ENCODE measurements around the gene LY9. TPM values are rescaled to one million over a fixed set of nuclear protein-coding genes. Genes with fewer than 3 reads are reported as not detected.

The LY9 gene
- polyA plus RNA-seq, 1 experiment, result not detected

GRCh38 chr1:160858097-160858496 is 62.1 kb downstream of the LY9 start:
- no peak for TF ChIP-seq CTCF (IDR thresholded peaks at IDR 0.05; ENCODE audit: insufficient read depth, low read depth, low read length)
- DNase-seq (ENCODE audit: low read depth), result no peak
- H3K27me3 ChIP-seq (ENCODE audit: control insufficient read depth, insufficient read depth, low read length), result no peaks in the 10 kb centered on the region
- H3K4me3 ChIP-seq (ENCODE audit: low read depth, low read length), result no peak overlapping the region
- H3K36me3 ChIP-seq (ENCODE audit: control insufficient read depth, insufficient read depth, low read length), result no peaks in the 10 kb centered on the region
- ChIA-PET CTCF (no interaction called here), POLR2A (no interaction called here)

- DNase-seq (ENCODE audit: low read depth), result no peak
- TF ChIP-seq CTCF (IDR thresholded peaks at IDR 0.05; ENCODE audit: insufficient read depth, low read depth, low read length), result no peak
- ChIA-PET CTCF (no interaction called here), POLR2A (no interaction called here)
- no peaks in the 10 kb centered on the region for H3K27me3 ChIP-seq (ENCODE audit: control insufficient read depth, insufficient read depth, low read length)
- H3K4me3 ChIP-seq (ENCODE audit: low read depth, low read length), result no peak overlapping the region
- H3K36me3 ChIP-seq (ENCODE audit: control insufficient read depth, insufficient read depth, low read length), result no peaks in the 10 kb centered on the region
Observed at GRCh38 chr1:160858507-160858906, 62.5 kb downstream of the LY9 start.

DNA sequence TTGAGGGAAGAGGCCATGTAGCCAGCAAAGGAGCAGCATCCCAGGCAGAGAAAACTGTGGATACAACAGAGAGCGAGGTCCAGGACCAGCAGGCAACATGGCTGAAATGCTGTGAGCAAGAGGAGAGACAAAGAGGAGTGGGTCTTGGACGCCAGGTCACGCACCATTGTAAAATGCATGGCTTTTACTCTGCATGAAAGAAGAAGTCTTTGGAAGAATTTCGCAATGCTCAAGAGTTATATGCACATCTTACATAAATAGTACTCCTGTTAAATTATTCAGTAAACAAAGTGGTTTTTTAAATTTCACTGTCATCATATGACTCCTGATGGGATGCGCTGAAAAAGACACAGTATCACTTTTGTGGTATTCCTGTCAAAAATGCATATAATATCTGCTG is 63.2 kb downstream of the LY9 start:
- Histone ChIP-seq H3K36me3 (ENCODE audit: control insufficient read depth, insufficient read depth, low read length) (no peaks in the 10 kb centered on the region), H3K27me3 (ENCODE audit: control insufficient read depth, insufficient read depth, low read length) (no peaks in the 10 kb centered on the region), H3K4me3 (ENCODE audit: low read depth, low read length) (no peak overlapping the region)
- no peak for TF ChIP-seq CTCF (IDR thresholded peaks at IDR 0.05; ENCODE audit: insufficient read depth, low read depth, low read length)
- DNase-seq (ENCODE audit: low read depth), result no peak
- CTCF ChIA-PET, result no interaction called here
- POLR2A ChIA-PET, result no interaction called here

DNA sequence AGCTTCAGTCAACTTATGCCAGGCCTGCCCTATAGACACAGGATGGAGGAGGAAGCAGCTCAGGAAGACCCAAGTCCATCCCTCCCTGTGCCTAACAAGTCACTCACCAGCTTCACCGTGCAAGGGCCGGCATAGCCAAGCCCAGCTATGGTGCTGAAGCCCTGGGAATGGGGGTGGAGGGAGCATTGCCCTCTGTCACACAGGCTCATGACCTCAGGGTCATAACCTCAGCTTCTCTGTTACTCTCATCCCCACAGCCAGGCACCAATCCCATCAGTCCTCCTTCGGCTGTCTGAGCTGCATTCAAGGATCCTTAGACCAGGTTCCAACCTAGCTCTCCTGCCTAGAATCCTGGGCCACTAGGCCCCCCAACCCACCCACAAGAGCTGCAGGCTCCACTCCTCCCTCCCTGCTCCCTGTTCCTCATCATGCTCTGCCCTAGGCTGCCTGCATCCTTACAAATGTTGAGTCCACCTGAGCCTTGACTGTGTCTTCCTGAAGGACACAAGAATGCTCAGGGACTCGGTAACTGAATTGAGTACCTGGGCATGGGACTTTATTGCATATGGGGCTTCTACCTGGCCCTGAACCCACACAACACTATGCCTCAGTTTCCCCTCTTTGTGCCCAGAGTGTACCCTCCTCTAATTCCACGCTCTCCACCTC is 65.0 kb downstream of the LY9 start:
- POLR2A ChIA-PET, result interaction anchor here (0.6 kb wide), 1 partner anchor 56 kb away, joined by 3 read pairs; no protein-coding TSS in a partner anchor
- no peaks in the 10 kb centered on the region for H3K36me3 ChIP-seq (ENCODE audit: control insufficient read depth, insufficient read depth, low read length)
- CTCF ChIA-PET, result interaction anchor here (0.8 kb wide), 1 partner anchor 29 kb away, joined by 3 read pairs; no protein-coding TSS in a partner anchor

More for the DNA sequence above, 65.0 kb downstream of the LY9 start:
- no peaks in the 10 kb centered on the region for H3K27me3 ChIP-seq (ENCODE audit: control insufficient read depth, insufficient read depth, low read length)
- DNase-seq (ENCODE audit: low read depth), result no peak
- TF ChIP-seq CTCF (IDR thresholded peaks at IDR 0.05; ENCODE audit: insufficient read depth, low read depth, low read length), result no peak
- no peak overlapping the region for H3K4me3 ChIP-seq (ENCODE audit: low read depth, low read length)

All from BJ (cell line).